GM21423 (cell line): Measurements from ENCODE around the gene MYO7A.

ENCODE experiments used
- ATAC-seq: cut with Tn5 transposase; IDR thresholded peaks from one replicate; pipeline ENCODE4 v1.9.1; 2021; ENCODE audit warnings: mild to moderate bottlenecking, moderate library complexity; ENCODE audit not compliant: unreplicated experiment

MYO7A gene

DNA sequence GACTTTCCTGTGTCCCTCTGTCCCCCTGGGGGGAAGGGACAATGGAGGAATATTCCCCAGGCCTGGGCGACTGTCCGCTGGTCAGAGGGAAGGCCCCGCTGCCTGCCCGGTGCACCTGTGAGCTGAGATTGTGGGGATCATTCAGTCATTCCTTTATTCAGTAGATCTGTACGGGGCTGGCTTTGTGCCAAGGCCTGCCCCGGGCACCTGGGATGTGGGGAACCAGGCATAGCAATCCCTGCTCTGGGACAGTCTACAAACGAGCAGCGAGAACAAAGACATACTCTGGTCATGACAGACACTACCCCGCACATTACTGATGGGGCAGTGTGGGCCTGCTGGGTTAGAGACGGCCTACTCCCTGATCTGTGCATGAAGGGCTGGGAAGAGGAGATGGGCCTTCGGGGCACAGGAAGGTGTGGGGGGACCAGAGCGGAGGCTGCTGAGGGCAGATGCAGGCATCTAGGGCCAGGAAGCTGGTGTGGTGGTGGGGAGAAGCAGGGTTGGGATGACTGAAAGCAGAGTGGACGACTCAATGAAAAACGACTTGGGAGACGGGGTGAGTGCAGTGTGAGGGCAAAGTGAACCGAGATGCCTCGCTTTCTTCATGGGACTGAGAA is 1.8 kb upstream of the MYO7A start:
- no peak for ATAC-seq

DNA sequence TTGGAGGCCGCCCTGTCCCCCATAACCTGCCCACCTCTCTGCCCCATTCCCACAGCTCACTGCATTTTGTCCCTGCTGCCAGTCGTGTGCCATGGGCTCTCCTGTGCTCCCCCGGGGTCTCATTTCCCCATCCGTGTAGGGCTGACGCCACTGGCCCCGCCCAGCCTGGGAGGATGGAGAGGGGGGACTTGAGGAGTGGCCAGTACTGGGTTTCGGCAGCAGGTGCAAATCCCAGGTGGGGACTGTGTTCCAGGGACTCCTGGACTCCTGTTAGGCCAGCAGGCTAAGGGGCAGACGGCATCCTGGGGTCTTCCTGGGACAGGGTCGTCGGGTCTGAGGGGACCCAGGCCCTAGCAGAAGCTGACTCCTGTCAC is 1.2 kb upstream of the MYO7A start:
- ATAC-seq, result no peak

DNA sequence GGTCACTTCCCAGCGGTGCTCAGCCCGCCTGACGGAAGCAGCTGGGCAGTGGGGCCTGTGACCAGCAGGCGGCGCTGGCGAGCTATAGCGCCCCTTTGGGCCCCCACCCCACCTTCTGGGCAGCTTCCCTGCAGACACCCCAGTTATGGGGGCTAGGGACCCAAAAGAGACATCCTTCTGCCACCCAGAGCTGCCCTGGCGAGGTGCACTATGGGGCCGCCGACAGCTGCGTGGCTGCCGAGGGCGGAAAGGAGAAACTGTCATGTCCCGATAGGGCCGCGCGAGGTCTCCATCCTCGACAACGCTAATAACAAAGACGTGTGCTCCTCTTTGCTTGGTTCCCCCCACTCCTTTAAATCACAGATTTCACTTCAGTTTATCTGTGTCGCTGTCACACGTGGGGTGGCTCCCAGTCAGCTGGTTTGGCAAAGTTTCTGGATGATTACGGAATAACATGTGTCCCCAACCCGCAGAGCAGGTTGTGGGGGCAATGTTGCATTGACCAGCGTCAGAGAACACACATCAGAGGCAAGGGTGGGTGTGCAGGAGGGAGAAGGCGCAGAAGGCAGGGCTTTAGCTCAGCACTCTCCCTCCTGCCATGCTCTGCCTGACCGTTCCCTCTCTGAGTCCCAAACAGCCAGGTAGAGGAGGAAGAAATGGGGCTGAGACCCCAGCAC is 673 bp upstream of the MYO7A start:
- no peak for ATAC-seq

DNA sequence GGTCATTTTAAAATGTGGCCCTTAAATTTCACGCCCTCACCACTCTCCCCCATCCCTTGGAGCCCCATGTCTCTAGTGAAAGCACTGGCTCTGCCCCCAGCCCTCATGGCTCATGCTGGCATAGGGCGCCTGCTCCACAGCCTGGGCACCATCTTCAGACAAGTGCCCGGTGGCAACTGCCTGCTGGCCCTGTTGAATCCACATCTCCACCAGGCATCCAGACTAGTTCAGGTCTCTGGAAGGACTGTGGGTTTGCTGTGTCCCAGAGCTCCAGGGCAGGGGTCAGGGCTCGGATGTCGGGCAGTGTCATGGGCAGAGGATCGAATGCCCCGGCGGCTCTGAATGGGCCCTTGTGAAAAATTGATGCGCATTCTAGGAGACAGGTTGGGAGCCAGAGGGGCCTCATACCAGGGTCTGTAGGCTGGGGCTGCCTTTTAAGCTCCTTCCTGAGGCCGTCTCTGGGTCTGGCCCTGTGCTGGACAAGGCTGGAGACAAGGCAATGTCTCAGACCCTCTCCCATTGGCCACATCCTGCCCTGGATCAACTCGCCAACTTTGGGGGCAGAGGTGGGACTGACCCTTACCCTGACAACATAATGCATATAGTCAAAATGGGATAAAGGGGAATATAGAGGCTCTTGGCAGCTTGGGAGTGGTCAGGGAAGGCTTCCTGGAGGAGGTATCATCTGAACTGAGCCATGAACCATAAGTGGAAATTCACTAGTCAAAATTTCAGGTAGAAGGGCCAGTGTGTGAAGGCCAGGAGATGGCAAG is 1.2 kb downstream of the MYO7A start:
- no peak for ATAC-seq

DNA sequence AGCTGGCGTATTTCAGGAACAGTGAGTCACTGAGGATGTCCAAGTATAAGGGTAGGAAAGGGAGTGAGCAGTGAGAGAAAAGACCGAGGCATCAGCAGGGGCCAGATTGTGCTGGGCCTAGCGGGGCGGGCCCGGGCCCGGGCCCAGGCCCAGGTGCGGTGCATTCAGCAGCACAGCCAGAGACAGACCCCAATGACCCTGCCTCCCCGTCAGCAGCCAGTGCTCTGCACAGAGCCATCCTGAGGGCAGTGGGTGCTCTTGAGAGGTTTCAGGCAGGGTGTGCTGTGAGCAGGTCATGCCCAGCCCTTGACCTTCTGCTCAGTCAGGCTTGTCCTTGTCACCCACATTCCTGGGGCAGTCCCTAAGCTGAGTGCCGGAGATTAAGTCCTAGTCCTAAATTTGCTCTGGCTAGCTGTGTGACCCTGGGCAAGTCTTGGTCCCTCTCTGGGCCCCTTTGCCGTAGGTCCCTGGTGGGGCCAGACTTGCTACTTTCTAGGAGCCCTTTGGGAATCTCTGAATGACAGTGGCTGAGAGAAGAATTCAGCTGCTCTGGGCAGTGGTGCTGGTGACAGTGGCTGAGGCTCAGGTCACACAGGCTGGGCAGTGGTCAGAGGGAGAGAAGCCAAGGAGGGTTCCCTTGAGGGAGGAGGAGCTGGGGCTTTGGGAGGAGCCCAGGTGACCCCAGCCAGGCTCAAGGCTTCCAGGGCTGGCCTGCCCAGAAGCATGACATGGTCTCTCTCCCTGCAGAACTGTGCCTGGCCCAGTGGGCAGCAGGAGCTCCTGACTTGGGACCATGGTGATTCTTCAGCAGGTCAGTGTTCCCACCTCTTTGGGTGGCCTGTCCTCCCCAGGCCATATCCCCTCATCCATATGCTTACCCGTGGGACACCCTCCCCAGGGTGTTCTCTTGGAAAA is 2.1 kb downstream of the MYO7A start:
- ATAC-seq, result no peak

DNA sequence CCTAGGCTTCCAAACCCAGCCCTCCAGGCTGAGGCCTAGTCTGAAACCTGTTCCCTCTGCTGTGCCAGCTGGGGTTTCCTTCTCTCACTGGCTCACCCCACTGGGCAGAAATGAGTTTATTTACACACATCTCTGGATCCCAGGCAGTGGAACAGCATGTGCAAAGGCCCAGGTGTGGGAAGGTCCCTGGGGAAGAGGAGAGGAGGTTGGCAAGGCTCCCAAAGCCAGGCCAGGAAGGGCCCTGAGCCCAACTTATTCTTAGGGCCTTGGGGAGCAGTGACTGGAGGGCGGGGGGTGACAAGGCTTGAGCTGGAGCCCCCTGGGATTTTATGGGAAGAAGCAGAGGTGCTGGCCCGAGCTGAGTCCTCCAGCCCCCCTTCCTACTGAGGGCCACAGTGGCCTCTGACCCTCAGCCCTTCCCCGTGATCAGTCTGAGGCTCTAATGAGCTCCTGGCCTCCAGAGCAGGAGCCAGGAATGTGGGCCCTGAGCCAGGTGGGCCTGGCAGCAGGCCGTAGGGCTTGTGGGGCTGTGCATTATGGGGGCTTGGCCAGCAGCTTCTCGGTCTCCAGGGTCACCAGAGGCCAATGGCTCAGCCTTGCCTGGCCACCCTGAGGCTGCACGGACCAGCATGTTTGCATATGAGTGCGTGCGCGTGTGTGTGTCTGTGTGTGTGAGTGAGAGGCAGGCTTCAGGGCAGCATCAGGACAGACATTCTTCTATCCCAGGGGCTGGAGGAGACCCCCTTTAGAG is 2.9 kb downstream of the MYO7A start:
- ATAC-seq, result no peak

DNA sequence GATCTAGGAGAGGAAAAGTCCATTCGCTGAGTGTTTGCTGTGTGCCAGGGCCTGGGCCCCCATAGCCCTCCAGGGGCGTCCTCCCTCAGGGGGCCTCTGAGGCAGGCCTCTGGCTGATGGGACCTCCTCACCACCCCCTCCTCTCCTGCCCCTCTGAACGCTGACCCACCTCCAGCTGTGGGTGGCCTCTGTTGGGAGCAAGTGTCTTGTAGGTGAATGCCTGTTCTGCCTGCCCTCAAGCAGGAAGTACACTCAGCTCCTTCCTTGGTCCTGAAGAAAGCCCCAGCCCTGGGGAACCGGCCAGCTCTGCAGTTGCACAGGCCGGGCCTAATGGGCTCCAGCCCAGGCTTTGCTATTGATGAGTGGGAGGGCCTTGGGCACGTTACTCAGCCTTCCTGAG is 3.5 kb downstream of the MYO7A start:
- ATAC-seq, result no peak

DNA sequence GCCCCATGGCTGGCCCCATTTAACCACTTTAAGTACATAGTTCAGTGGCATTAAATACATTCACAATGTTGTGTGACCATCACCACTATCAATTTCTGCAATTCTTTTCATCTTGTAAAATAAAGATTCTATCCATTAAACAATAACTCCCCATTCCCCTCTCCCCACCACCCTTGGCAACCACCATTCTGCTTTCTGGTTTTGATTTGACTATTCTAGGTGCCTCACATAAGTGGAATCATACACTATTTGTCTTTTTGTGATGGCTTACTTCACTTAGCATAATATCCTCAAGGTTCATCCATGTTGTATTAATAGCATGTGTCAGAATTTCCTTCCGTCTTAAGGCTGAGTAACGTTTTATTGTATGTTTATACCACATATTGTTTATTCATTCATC is 7.0 kb downstream of the MYO7A start:
- no peak for ATAC-seq

DNA sequence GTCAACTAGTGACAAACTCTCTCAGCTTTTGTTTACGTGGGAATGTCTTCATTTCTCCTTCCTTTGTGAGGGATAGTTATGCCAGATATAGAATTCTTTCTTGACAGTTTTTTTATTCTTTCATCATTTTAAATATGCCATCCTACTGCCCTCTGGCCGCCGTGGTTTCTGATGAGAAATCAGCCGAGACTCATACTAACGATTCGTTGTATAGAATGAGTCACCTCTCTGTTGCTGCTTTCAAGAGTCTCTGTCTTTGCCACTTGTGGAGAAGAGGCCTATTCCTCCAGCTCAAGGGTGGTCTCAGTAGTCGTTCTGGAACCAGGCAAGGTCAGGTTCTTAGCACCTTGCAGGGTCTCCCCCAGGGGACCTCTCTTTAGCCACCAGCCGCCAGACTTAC is 8.0 kb downstream of the MYO7A start:
- ATAC-seq, result no peak

DNA sequence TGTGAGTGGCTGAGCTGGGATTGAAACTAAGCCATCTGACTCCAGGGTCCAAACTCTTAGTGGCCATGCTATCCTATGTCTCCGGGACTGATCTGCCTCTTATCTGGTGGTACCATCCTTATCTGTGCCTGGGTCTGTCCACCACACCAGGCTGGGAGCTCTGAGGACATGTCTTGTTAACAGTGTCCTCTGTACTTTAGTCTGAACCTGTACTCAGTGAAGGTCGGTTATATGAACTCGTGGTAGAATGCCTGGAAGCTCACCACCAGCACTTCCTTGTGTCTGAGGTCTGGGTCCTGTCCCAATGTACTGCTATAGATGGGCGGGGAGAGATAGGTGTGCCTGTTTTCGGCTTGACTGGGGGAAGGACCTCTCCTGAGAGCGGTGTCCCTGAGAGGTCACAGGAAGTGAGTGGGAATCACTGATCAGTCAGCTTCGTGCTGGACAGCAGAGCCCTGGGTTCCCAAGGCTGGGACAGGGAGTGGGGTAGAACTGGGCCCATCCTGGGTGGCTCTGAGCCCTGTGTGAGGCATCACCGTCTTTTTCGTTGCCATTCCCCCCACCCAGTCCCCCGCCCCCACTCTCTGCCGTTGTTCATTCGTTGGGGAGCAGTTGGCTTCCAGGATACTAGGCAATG is 8.9 kb downstream of the MYO7A start:
- no peak for ATAC-seq

DNA sequence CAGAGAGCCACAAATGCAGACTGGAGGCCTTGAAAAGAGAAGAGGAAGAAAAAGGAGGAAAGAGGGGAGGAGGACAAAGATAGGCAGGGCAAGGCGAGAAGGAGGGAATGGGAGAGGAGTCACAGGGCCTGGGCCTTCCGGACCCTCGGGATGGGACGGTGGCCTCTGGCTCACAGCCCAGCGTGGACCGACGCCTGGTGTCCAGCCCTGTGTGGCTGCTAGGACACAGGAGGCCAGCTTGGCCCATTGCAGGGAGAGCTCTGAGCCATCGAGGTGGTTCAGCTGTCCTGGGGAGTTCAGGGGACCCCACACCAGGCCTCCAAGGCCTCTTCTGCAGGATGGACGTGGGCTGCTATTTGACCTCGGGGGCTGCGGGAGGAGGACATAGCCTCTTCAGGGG is 9.4 kb downstream of the MYO7A start:
- no peak for ATAC-seq

DNA sequence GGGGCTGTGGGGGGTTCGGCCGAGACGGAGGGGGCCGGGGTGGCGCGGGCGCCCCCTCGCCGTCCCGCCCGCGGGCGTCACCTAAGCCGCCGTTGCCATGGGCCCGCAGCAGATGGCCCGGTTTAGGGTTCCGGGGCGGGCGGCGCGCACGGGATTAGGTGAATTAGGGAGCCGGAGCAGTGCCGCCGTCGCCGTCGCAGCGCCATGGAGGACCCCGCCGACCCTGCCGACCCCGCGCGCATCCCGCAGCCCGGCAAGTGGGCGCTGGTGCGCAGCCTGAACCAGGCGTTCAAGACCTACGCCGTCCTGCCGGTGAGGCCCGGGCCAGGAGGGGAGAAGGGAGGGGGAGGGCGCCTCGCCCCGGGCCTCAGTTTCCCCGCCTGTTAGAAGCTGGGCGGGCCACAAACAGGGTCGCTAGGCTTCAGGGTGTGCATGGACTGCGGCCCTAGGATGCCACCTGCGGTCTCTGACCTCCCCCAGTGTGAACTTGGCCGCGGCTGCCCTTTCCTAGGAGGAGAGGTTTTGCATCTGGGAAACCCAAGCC is 10.1 kb downstream of the MYO7A start:
- no peak for ATAC-seq

DNA sequence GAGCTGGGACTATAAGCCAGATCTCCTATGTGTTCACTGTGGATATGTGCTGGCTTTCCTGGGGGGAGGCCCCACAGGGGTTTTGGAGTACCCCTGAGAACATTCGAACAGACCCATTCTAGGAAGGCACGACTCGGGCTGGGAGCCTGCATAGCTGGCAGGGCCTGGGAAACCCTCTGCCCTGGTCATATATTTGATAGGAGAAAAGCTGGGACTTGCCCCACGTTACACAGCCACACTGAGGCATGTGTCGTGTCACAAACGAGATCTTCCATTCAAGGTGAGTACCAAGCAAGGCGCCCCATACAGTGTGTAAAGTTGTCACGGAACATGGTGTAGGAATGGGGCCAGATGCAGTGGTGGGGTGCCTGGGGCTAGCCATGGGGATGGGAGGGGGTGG is 11.2 kb downstream of the MYO7A start:
- ATAC-seq, result no peak

DNA sequence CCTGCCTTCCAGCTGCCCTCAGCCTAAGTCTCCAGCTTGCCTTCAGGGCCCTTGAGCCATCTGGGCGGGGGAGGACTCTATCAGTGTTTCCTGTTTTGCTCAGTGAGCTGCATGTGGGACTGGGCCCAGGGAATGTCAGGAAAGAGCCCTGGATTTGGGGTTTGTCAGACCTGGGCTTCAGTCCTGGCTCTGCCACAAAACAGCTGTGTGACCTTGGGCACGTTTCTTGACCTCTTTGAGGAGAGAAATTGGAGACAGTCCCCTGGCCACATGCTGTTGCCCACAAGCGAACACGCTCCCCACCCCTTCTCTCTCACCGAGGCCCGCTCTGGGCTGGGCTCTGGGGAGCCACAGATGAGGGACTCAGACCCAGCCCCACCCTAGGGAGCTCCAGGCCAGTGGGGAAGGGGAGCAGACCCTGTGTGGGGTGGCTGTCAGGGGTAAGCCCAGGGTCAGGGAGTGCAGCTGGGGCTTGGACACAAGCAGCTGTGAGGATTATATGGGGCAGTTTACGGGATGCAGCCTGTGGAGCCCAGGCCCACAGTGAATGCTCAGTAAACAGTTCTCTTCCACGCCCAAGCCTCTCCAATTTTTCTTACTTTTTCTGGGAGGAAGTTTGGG is 12.3 kb downstream of the MYO7A start:
- no peak for ATAC-seq

DNA sequence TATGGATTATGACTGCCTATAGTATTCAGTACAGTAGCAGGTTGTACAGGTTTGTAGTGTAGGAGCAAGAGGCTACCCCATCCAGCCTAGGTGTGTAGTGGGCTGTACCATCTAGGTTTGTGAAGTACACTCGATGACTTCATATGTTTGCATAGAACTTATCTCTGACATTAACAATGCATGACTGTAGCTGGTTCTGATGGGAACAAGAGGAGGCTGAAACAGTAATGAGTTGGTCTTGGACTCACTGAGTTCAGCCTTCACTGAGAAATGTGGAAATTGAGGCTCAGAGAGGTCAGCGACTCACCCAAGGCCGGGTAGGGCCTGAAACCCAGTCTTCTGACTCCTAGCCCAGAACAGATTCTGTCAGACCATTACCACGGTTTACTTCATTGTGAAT is 13.0 kb downstream of the MYO7A start:
- no peak for ATAC-seq

DNA sequence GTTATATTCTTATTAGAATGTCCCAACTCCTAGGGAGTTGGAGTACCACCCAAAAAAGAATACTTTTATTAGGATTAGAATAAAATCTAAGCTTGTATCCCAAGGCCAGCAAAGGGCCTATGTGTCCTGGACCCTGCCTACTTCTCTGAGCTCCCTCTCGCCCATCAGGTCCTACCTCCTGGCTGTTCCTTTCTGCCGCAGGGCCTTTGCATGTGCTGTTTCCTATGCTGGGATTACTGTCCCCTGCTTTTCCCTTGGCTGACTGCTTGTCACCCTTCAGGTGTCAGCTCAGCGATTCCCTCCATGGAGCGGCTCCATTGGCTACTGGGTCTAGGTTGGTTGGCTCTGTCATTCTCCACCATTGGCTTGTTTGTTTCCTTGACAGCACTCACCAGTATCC is 13.4 kb downstream of the MYO7A start:
- no peak for ATAC-seq

DNA sequence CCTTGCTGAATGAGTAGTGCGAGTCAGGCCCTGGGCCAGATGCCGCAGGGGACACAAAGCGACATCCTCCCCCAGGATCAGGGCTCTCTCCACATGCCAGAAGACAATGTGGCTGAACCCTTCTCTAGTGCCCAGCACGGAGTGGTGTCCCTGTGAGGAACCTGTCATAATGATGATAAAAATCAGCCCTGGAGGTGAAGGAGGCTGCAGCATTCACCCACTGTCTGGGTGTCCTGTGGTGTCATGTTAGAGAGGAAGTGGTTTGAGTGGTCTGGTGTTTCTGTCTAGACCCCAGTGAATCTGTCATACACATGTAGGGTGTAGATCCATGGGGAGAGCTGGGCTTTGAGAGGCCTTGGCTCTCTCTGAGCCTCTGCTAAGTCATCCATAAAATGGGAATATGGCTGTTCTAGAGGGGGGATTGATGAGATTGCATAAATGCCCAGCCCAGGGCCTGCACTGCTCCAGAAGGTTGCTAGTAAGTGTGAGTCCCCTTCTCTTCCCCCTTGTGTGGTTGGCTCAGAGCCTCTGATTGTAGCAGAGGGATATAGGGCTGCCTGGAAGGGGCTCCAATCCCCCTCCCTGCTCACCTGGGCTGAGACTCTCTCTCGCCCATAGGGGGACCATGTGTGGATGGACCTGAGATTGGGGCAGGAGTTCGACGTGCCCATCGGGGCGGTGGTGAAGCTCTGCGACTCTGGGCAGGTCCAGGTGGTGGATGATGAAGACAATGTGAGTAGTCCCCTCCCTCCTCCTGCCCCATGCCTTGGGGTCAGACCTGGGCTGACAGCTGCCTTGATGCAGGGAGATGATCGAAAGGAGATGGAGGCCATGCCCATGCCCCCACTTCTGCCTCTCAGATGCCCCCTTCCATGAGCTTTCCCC is 14.3 kb downstream of the MYO7A start:
- no peak for ATAC-seq

DNA sequence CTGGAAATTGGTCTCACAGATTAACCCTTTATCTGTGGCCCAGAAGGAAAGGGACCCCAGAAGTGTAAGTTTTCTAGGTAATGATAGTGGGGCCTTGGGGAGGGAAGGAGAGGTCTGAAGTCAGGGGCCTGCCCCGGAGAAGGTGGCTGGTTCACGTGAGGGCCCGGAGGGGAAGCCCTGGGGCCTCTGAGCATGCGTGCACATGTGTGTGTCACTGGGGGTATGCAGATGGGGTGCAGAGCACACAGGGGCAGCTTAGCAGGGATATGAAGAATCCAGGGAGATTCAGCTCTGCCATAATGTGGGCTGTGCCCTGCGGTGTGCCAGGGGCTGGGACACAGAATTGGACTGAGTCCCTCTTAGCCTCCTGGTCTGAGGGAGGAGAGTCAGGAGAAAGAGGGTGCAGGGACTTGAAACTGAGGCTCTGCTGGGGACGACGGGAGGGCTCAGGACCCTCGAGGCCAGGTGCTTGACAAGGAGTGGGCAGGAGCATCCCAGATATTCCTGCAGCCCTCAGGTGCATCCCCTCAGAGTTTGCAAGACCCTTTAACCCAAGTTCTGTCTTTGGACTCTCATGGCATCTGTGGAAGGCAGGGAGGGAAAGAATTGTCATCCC is 15.5 kb downstream of the MYO7A start:
- ATAC-seq, result no peak
